Measurements from ENCODE around the gene ARTN.

DNA sequence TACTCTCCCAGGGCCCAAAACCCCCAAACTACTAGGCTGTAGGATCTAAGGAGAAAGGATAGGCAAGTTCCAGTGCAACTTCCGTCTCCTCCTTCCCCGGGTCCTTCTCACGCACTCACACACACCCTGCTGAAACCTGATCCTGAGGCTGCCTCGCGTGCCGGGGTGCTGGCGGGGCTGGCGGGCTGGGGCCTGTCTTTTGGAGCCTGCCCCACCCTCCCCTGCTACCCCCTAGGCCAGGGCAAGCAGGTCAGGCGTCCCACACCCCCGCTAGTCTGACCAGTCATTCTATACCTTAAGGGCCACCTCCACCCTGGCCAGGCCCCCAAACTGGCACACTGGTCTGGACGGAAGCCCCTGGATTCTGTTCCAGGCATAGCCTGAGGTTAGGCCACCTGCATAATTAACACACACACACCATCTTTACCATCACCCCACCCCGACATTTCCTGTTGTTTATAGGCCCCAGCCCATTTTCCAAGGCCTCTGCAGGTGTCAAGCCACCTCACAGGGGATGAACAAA, 48.3 kb upstream of the ARTN start:
- TF ChIP-seq ZNF274 (IDR thresholded peaks at IDR 0.05; ENCODE audit: low read depth, low read length) (no peak), YY1 (IDR thresholded peaks at IDR 0.05; ENCODE audit: insufficient read depth, insufficient read length) (no peak), SUZ12 (IDR thresholded peaks at IDR 0.05; ENCODE audit: extremely low read depth, insufficient read depth, insufficient read length) (no peak)
